GM21423 (cell line): ENCODE results near the gene SPDYC.
"Not testable (repeated sequence)": the region's sequence is repeated elsewhere in the genome, so short reads cannot be mapped to it uniquely, and the experiment has no call there.

Source experiments
- ATAC-seq: cut with Tn5 transposase; IDR thresholded peaks from one replicate; pipeline ENCODE4 v1.9.1; 2021; ENCODE audit warnings: mild to moderate bottlenecking, moderate library complexity; ENCODE audit not compliant: unreplicated experiment

Gene SPDYC

GRCh38 chr11:65167656-65168055, 2.4 kb upstream of the SPDYC start:
- ATAC-seq = no peak

GRCh38 chr11:65169164-65169641, 830 bp upstream of the SPDYC start:
- ATAC-seq = no peak

GRCh38 chr11:65172600-65172999, 2.6 kb downstream of the SPDYC start:
- ATAC-seq = no peak

- not testable (repeated sequence) for ATAC-seq
These were observed 4.6 kb downstream of the SPDYC start for GRCh38 chr11:65174571-65175010.

DNA sequence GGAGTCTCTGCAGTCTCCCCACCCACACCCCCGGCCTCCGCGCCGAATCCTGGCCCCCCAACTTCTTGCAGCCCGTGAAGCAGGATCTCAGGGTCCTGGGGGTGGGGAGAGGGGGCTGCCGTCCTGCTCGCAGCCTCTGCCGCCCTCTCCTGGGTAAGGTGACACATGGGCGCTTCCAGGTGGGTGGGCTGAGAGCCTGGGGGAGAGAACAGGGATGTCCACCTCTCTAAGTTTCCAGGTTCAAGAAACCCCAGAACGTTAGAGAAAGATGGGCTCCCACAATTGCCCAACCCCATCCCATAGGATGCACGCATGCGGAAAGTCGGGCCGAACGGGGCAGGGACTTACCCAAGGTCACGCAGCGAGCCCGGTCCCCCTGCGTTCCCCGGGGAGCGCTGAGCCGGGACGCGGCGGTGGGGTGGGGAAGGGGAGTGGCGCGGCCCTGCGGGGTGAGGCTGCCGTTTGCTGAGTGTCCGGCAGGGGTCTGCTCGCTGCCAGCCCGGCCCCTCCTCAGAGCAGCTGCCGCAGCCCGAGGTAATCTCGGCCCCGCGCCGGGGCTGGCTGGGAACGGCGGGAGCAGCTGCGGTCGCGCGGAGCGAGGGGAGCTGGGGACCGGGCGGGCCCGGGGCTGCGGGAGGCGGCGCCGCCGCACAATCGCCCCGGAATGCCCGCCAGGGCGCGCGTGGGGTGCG, 11.0 kb downstream of the SPDYC start:
- no peak for ATAC-seq

- ATAC-seq = no peak
These were observed 11.7 kb downstream of the SPDYC start, which contains the start of gene CAPN1 for GRCh38 chr11:65181569-65182257. CAPN1 (plus strand) TSS chr11:65181928; CDS start chr11:65182702, 774 bp downstream.

DNA sequence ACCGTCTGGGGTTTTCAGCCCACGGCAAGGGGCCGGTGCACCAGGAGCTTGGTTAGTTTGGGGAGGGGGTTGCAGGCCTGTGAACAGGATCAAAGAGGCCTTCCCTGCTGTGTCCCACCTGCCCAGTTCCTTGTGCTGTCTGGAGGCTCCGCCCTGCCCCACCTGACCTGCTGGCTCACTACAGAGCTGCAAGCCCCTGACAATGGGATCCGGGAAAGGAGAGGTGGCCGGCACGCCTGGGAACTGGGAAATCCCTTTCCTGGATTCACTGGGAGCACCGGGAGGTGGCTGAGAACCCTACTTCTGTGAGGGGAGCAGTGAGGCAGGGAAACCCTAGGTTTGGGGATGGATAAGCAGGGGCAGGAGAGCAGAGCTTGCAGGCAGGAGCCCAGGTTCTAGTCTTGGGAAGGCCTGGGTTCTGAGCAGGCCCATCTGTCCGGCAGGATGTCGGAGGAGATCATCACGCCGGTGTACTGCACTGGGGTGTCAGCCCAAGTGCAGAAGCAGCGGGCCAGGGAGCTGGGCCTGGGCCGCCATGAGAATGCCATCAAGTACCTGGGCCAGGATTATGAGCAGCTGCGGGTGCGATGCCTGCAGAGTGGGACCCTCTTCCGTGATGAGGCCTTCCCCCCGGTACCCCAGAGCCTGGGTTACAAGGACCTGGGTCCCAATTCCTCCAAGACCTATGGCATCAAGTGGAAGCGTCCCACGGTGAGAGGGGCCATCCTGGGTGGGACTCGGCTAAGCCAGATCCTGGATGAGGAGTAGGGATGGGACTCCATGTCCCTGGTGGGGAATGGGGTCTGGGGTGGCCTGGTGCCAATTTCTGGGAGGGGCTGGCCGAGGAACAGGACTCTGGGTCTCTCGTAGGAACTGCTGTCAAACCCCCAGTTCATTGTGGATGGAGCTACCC, 12.5 kb downstream of the SPDYC start:
- ATAC-seq = no peak

GRCh38 chr11:65183201-65183891, 13.3 kb downstream of the SPDYC start:
- ATAC-seq = no peak

GRCh38 chr11:65184146-65184545, 14.1 kb downstream of the SPDYC start:
- no peak for ATAC-seq

DNA sequence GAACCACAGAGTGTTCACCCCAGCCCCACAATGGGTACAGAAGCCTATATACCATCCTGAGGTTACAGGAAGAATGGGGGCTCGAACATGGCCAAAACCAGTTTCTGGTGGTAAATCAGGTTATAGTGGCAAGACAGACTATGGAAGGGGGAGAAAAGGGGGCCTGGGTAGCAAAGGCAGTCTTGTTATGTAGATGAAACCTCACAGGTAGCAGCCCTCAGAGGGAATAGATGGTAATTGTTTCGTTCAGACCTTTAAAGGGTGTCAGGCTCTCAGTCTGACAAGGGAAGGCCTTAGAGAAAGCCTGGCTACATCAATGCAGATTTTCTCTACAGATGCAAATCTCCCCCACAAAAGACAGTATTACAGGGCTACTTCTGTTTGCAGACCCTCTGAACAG, 15.1 kb downstream of the SPDYC start:
- ATAC-seq = no peak

DNA sequence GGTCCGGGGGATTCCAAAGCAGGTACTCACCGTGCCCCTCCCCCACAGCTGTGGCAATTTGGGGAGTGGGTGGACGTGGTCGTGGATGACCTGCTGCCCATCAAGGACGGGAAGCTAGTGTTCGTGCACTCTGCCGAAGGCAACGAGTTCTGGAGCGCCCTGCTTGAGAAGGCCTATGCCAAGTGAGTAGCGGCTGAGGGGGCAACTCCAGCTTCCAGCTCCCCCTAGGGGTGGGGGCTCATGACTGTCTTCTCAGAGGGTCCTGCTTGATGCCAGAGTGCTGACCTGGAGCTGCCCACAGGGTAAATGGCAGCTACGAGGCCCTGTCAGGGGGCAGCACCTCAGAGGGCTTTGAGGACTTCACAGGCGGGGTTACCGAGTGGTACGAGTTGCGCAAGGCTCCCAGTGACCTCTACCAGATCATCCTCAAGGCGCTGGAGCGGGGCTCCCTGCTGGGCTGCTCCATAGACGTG, 15.9 kb downstream of the SPDYC start:
- no peak for ATAC-seq

- no peak for ATAC-seq
These were observed 16.7 kb downstream of the SPDYC start for GRCh38 chr11:65186701-65187100.

DNA sequence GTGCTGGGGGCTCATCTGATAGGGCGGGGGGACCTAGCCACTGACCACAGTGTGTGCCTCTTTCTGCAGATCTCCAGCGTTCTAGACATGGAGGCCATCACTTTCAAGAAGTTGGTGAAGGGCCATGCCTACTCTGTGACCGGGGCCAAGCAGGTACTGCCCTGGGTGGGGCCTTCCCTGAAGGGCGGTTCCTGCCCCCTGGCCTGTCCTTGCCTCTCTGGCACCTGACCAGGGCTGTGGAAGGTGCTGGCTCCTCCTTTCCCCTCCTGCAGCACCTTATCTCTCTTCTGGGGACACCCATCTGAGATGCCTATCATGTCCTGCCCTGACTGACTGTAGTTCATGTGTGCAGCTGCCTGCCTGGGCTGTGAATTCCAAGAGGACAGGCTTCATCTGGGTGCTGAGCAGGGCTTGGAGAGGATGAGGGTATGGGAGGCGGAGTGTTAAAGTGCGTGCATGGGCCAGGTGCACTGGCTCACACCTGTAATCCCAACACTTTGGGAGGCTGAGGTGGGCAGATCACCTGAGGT, 17.2 kb downstream of the SPDYC start:
- no peak for ATAC-seq

DNA sequence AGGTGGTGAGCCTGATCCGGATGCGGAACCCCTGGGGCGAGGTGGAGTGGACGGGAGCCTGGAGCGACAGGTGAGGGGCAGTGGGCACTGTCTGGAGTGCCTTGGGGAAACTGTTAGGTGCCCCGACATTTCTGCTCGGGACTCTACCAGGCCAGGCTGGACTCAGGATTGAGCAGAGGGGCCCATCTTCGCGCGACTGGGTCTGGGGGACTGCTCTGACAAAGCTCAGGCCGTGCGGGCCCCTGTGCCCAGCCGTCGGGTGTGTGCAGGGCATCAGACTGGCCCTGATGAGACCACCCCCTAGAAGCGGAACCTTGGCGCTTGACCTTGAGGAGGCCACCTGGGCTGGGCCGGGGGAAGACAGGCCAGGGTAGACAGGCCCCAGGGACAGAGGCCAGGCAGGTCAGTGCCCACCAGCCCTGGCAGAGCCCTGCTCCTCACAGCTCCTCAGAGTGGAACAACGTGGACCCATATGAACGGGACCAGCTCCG, 18.0 kb downstream of the SPDYC start:
- ATAC-seq = no peak

- no peak for ATAC-seq
These were observed 18.5 kb downstream of the SPDYC start for GRCh38 chr11:65188486-65188885.

- ATAC-seq = no peak
These were observed 19.2 kb downstream of the SPDYC start for GRCh38 chr11:65189191-65189590.

DNA sequence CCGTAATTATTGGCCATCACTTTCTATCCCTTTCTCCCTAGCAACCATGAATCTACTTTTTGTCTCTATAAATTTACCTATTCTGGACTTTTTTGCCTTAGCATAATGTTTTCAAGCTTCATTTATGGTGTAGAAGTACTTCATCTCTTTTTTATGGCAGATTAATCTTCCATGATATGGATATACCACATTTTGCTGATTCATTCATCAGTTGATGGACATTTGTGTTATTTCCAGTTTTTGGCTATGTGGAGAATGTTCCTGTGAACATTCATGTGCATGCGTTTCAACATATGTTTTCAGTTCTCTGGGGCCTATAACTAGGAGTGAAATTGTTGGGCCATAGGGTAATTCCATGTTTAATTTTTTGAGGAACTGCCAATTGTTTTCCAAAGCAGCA, 24.5 kb downstream of the SPDYC start:
- ATAC-seq = no peak

- ATAC-seq = no peak
These were observed 34.1 kb downstream of the SPDYC start for GRCh38 chr11:65204143-65204542.

DNA sequence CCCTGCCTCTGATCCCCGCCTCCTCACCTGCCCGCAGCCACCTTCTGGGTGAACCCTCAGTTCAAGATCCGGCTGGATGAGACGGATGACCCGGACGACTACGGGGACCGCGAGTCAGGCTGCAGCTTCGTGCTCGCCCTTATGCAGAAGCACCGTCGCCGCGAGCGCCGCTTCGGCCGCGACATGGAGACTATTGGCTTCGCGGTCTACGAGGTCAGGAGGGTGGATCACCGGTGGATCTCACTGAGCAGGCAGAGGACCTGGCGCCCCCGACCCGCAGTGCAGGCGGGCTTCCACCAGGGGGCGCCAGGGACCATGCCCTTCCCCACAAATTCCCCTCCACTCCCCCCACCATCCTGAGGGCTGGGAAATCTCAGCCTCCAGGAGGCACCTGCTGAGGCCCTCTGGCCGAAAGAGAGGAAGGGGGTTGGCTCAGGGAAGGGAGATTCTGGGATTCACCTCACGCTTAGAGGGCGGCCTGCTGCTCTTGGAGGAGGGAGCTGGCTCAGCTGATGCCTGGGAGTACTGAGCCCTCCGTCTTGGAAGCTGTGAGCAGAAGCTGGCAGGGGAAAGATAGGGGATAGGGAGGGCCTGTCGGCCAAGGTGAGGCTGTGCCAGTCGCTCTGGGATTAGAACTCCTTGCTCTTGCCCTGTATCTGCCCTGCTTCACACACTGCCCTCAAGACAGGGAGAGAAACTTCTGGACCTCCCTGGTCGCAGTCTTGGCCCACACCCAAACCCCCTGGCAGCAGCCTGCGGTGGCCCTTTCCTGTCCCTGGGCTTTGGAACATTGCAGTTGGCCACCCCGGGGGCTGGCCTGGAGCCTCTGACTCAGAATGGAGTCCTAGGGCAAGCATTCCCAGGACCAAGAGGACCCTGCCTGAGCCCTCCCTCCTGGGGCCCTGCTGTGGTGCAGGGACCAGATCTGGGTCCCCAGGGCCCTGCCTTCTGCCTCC, 34.9 kb downstream of the SPDYC start:
- no peak for ATAC-seq
